ENCODE measurements around the gene SEL1L3.

DNA sequence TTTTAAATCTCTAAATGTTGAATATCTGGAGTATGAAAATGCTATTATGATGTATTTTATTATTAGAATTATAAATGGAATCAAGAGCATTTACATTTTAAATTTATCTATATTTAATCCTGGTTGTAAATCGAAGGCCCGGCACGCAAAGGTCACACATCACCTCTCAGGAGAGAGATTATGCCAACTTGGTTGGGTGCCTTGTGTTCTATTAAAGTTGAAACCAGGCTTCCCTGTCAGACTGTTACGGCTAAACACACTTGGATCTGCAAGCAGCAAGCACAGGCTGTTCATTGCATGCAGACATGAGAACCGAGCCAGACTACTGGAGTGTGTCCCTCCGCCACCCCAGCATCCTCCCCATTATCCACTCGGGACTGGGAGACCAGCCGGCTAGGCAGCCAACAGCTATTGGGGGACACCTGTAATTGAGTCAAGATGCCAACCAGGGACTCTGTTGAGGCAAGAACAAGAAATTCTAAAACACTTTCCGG is 16.4 kb upstream of the SEL1L3 start:
- TF ChIP-seq, protein P1, sequence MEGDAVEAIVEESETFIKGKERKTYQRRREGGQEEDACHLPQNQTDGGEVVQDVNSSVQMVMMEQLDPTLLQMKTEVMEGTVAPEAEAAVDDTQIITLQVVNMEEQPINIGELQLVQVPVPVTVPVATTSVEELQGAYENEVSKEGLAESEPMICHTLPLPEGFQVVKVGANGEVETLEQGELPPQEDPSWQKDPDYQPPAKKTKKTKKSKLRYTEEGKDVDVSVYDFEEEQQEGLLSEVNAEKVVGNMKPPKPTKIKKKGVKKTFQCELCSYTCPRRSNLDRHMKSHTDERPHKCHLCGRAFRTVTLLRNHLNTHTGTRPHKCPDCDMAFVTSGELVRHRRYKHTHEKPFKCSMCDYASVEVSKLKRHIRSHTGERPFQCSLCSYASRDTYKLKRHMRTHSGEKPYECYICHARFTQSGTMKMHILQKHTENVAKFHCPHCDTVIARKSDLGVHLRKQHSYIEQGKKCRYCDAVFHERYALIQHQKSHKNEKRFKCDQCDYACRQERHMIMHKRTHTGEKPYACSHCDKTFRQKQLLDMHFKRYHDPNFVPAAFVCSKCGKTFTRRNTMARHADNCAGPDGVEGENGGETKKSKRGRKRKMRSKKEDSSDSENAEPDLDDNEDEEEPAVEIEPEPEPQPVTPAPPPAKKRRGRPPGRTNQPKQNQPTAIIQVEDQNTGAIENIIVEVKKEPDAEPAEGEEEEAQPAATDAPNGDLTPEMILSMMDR (conservative IDR thresholded peaks at IDR 0.05 in 1 of 2, IDR thresholded peaks at IDR 0.05 in 1 of 2; ENCODE audit: extremely low read depth in 1 of 2, insufficient read depth in 1 of 2, low read depth in 1 of 2, low read length in 2 of 2) = no peak
- no peak for TF ChIP-seq EZH2 (IDR thresholded peaks at IDR 0.05; ENCODE audit: borderline replicate concordance, low read length)
